Stimulated activated CD4-positive, alpha-beta T cell treated with anti-CD3 and anti-CD28 coated beads, Interleukin-4, amount 100 ng/mL, for 4 hours (primary cell): Measurements from ENCODE around the gene ACACB.
A peak's percentile ranks its signal among the peaks of the same experiment; 100 is the strongest.

Experiments
- DNase-seq, 2 experiments: peaks; one replicate each; pipeline ENCODE4 v3.0.0-alpha.2; 2020

The ACACB gene

GRCh38 chr12:109110988-109111495 is 5.3 kb upstream of the ACACB start:
- DNase-seq, result peak; percentile 37 to 47

- DNase-seq, result no peak
These were observed 3.5 kb upstream of the ACACB start for GRCh38 chr12:109112720-109113465.

- DNase-seq, result no peak
These were observed 2.6 kb upstream of the ACACB start for GRCh38 chr12:109113661-109114321.

- no peak for DNase-seq
These were observed 1.7 kb upstream of the ACACB start for GRCh38 chr12:109114644-109115043.

- no peak for DNase-seq
These were observed 1.0 kb upstream of the ACACB start for GRCh38 chr12:109115404-109115757.

DNA sequence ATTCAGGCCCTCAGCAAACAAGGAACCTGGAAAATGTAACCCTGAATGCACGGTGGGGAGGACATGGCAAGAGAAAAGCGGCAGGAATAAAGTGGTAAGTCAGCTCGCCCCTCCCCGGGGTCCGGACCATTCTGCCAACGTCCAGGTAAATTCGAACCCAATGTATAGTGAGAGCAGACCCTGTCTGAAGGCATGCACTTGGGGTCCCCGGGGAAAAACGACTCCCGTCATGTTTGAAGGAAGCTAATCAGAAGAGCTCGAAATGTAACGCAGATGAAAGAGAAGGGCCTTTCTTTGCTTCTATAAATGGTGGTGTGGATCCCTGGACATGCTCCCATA is 193 bp downstream of the ACACB start:
- DNase-seq, result no peak

GRCh38 chr12:109120095-109120494 is 3.7 kb downstream of the ACACB start:
- no peak for DNase-seq

DNA sequence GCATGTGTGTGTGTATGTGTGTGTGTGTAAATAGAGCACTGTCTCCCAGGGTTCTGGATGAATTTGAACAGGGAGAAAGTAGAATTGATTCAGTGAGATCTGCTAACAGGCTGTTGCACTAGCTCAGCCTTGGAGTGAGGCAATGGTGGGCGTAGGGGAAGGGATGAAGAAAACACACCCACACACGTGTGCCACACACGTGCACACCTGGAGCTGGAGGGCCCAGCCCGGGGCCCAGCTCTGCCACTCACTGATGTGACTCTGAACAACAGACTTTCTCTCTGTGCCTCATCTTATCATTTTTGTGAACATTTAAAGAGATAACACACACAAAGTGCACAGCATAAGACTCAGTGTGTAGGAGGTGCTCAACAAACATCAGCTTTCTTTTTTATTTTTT is 4.2 kb downstream of the ACACB start:
- no peak for DNase-seq

GRCh38 chr12:109121346-109121880 is 5.0 kb downstream of the ACACB start:
- no peak for DNase-seq

DNA sequence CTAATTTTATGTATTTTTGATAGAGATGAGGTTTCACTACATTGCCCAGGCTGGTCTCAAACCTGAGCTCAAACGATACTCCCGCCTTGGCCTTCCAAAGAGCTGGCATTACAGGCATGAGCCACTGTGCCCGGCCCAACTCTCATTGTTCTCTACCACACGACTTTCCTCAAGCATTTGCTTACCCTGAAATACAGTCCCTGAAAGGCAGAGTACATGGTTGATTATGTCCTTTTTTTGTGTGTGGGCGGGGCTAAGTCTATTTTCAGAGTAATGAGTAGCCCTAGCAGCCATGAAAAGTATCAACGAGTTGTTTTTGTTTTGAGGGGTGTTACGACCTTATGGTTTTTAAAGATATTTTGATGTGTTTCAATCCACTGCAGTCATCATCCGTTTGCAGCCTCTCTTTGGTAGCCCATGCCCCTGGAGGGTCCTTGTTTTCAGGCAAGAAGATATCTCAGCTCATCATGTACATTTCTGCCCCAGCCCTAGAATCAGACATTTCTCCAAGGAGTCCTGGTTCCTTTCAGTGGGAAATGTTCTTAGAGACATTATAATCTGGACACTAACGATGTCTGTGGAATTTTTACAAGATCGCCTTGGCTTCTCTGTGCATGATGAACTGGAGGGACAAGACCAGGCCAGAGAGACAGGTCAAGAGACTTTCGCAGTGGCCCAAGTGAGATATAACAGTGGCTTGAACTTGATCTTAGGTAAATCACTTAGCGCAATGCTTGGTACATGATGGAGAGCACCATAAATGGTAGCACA is 8.7 kb downstream of the ACACB start:
- DNase-seq, result no peak

- DNase-seq, result no peak
These were observed 9.4 kb downstream of the ACACB start for GRCh38 chr12:109125791-109126190.

GRCh38 chr12:109126784-109127183 is 10.4 kb downstream of the ACACB start:
- no peak for DNase-seq

DNA sequence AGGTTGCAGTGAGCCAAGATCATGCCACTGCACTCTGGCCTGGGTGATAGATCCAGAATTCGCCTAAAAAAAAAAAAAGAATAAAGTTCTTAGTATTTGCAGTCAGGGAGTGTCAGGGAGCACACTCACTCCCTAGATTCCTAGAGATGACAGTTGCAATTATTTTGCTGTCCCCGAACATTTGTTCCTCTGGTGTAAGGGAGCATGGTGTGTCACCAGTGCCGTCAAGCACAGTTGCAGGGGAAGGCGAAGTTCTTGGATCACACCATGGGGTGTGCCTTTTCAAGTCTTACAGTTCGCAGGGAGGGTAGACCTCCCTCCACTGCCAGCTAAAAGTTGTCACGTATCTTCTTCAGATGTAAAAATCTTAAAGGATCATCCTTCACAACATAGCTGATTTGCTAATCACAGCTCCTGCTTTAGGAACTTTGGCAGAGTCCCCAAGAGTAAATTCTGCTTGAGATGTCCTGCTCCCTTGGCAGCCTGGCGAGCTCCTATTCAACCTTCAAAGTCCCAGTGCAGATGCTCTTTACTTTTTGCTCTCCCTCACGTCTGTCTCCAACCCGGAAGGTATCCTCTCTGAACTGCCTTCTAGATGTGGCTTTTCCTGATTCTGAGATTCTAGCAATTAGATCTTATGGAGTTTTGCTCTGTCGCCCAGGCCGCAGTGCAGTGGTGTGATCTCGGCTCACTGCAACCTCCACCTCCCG is 11.3 kb downstream of the ACACB start:
- no peak for DNase-seq

- DNase-seq, result no peak
These were observed 14.1 kb downstream of the ACACB start for GRCh38 chr12:109130297-109131153.

GRCh38 chr12:109131154-109132050 is 15.0 kb downstream of the ACACB start:
- DNase-seq, result no peak

- DNase-seq, result no peak
These were observed 18.0 kb downstream of the ACACB start for GRCh38 chr12:109134186-109134917.

DNA sequence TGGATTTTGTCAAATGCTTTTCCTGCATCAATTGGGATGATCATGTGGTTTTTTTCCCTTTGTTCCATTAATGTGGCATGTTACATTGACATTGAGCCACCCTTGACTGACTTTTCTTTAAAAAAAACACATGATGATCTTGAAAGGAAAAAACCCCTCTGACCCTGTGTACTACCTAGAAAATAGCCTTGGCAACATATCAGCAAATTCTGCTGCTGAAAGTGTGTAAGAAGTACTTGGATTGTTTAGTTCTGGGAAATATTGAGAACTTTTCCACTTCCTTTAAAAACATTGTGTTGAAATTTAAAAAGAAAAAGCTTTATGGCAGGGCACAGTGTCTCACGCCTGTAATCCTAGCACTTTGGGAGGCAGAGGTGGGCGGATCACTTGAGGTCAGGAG is 20.7 kb downstream of the ACACB start:
- no peak for DNase-seq

GRCh38 chr12:109139360-109139759 is 23.0 kb downstream of the ACACB start:
- no peak for DNase-seq

DNA sequence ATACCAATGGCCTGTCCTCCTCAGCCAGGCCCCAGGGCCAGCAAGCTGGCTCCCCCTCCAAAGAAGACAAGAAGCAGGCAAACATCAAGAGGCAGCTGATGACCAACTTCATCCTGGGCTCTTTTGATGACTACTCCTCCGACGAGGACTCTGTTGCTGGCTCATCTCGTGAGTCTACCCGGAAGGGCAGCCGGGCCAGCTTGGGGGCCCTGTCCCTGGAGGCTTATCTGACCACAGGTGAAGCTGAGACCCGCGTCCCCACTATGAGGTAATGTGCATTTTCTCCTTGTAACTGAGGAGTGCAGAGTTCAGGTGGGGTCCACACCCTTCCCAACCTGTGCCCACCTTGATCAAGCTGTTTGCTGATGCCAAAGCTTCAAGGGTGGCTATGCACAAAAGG is 23.4 kb downstream of the ACACB start:
- DNase-seq, result no peak

- no peak for DNase-seq
These were observed 24.2 kb downstream of the ACACB start for GRCh38 chr12:109140560-109140959.
